Left lobe of liver (tissue), 2 donors: ENCODE measurements around the gene FARP1. TPM values are rescaled to one million over a fixed set of nuclear protein-coding genes. Genes with fewer than 3 reads are reported as not detected.
A peak's percentile ranks its signal among the peaks of the same experiment; 100 is the strongest.
"Not testable (repeated sequence)": the region's sequence is repeated elsewhere in the genome, so short reads cannot be mapped to it uniquely, and the experiment has no call there.

Experiments
- ATAC-seq: fragments of 200-7000 bp; cut with Tn5 transposase; one replicate; pipeline ENCODE4 v1.9.1; 2020; ENCODE audit warnings: mild to moderate bottlenecking, moderate library complexity
- DNase-seq: peaks from one replicate; pipeline ENCODE4 v3.0.0-alpha.2; 2020; ENCODE audit warnings: low spot score
- total RNA-seq: library from RNA; stranded (reverse); gene quantifications from one replicate; pipeline ENCODE4 v1.2.1, GENCODE V29; 2021
- donor health status: DM: no; HTN: no; CAD: no; lungs with moderate emphysema.
- donor health status: DM: no; HTN: yes; CAD: no.

The FARP1 gene
- total RNA-seq, 1 donor from 2014 or later: 78.8 TPM

- DNase-seq: no peak
- ATAC-seq: no peak
These were observed 207.9 kb downstream of the FARP1 start for GRCh38 chr13:98350746-98351330.

- ATAC-seq: no peak
- no peak for DNase-seq
These were observed 208.7 kb downstream of the FARP1 start for GRCh38 chr13:98351636-98352035.

GRCh38 chr13:98352226-98352625 is 209.3 kb downstream of the FARP1 start:
- no peak for ATAC-seq
- DNase-seq: no peak

GRCh38 chr13:98353750-98354149 is 210.9 kb downstream of the FARP1 start:
- ATAC-seq (no peak), DNase-seq (no peak)

GRCh38 chr13:98358937-98359336 is 216.0 kb downstream of the FARP1 start:
- DNase-seq (no peak), ATAC-seq (no peak)

GRCh38 chr13:98360545-98360944 is 217.7 kb downstream of the FARP1 start:
- ATAC-seq (no peak), DNase-seq (no peak)

GRCh38 chr13:98363326-98363725 is 220.4 kb downstream of the FARP1 start:
- DNase-seq (no peak), ATAC-seq (no peak)

GRCh38 chr13:98364179-98364578 is 221.3 kb downstream of the FARP1 start:
- ATAC-seq (no peak), DNase-seq (no peak)

GRCh38 chr13:98364647-98365046 is 221.8 kb downstream of the FARP1 start:
- ATAC-seq: peak; percentile 66

GRCh38 chr13:98365302-98365701 is 222.4 kb downstream of the FARP1 start:
- ATAC-seq (no peak), DNase-seq (no peak)

More at GRCh38 chr13:98364647-98365046, 221.8 kb downstream of the FARP1 start:
- no peak for DNase-seq

GRCh38 chr13:98366010-98366409 is 223.1 kb downstream of the FARP1 start:
- ATAC-seq (no peak), DNase-seq (no peak)

GRCh38 chr13:98366443-98366842 is 223.5 kb downstream of the FARP1 start:
- DNase-seq: no peak
- ATAC-seq: no peak

- ATAC-seq (no peak), DNase-seq (no peak)
These were observed 224.1 kb downstream of the FARP1 start for GRCh38 chr13:98366959-98367358.

GRCh38 chr13:98368019-98368418 is 225.1 kb downstream of the FARP1 start:
- DNase-seq (no peak), ATAC-seq (peak; percentile 41)

- not testable (repeated sequence) for ATAC-seq, DNase-seq
These were observed 226.6 kb downstream of the FARP1 start for GRCh38 chr13:98369520-98369919.

GRCh38 chr13:98370261-98370660 is 227.4 kb downstream of the FARP1 start:
- DNase-seq (no peak), ATAC-seq (no peak)

- no peak for ATAC-seq
- DNase-seq: no peak
These were observed 228.1 kb downstream of the FARP1 start for GRCh38 chr13:98370806-98371515.

- ATAC-seq (no peak), DNase-seq (no peak)
These were observed 228.7 kb downstream of the FARP1 start for GRCh38 chr13:98371516-98372023.

GRCh38 chr13:98372876-98373275 is 230.0 kb downstream of the FARP1 start:
- ATAC-seq (no peak), DNase-seq (no peak)

- DNase-seq (no peak), ATAC-seq (no peak)
These were observed 231.9 kb downstream of the FARP1 start for GRCh38 chr13:98374750-98375149.

- no peak for DNase-seq
- ATAC-seq: peak; percentile 62
These were observed 234.9 kb downstream of the FARP1 start for GRCh38 chr13:98377635-98378378.

- no peak for DNase-seq
- no peak for ATAC-seq
These were observed 241.8 kb downstream of the FARP1 start for GRCh38 chr13:98384739-98385138.
